Nephron (organoid): ENCODE data around the gene HIP1.
"Not testable (repeated sequence)": the region's sequence is repeated elsewhere in the genome, so short reads cannot be mapped to it uniquely, and the experiment has no call there.

ENCODE experiments used
- H3K27ac Mint-ChIP-seq, 3 experiments: 2 replicates each; pipeline ENCODE4 v1.8.0; 2020; ENCODE audit warnings: mixed read lengths in 3 of 3, mild to moderate bottlenecking in 2 of 3, moderate library complexity in 1 of 3
- H3K27me3 Mint-ChIP-seq: 2 replicates; pipeline ENCODE4 v1.8.0; 2021; ENCODE audit warnings: low read depth, mild to moderate bottlenecking, moderate library complexity, mixed read lengths
- H3K36me3 Mint-ChIP-seq: 2 replicates; pipeline ENCODE4 v1.8.0; 2020; ENCODE audit warnings: low read depth, mixed read lengths
- H3K4me1 Mint-ChIP-seq: 2 replicates; pipeline ENCODE4 v1.8.0; 2020; ENCODE audit warnings: mixed read lengths
- H3K4me3 Mint-ChIP-seq, 3 experiments: 2 replicates each; pipeline ENCODE4 v1.8.0; 2020; ENCODE audit warnings: mild to moderate bottlenecking in 3 of 3, mixed read lengths in 3 of 3, moderate library complexity in 2 of 3
- H3K9me3 Mint-ChIP-seq: 2 replicates; pipeline ENCODE4 v1.8.0; 2020; ENCODE audit warnings: mixed read lengths
- TF ChIP-seq, protein P1 (sequence below), 3 experiments: fragments of 200-600 bp; sonication (generic); IDR thresholded peaks; one replicate each; pipeline ENCODE4 v1.5.0; 2021; ENCODE audit warnings: antibody characterized with exemption in 3 of 3; ENCODE audit not compliant: unreplicated experiment in 3 of 3

Gene HIP1

DNA sequence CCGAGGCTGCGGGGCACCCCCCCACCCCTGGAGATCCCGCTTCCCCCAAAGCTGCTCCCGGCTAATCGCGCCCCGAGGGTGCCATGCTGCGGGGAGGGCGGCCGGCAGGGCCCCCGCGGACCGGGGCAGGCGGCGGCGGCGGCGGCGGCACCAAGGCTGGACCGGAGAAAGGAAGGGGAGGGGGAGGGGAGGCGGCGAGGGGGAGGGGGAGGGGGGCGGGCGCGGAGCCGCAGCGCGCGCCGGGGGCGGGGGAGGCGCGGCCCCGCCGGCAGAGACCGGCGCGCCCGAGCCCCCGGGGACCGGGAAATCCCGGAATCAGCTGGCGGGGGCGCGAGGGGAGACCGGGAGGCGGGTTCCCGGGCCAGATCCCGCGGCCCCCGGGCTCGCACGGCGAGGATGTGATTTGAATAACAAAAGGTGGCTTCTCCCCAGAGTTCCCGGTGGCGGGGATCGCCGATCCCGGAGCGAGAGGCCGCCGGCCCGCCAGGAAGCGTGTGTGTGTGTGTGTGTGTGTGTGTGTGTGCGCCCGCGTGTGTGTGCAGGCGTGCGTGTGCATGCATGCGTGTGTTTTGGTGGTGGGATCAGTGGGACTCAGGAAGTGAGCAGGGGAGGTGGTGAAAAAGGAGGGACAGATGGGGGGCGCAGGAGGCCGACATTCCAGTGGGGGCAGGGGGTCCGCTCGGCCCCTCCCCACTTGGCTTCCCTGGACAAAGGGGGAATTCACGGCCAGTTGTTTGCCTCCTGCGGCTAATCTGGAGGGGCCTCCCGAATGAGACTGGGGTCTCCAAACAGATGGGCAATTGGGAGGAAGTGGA lies 99.5 kb downstream of the HIP1 start:
- TF ChIP-seq, protein P1, sequence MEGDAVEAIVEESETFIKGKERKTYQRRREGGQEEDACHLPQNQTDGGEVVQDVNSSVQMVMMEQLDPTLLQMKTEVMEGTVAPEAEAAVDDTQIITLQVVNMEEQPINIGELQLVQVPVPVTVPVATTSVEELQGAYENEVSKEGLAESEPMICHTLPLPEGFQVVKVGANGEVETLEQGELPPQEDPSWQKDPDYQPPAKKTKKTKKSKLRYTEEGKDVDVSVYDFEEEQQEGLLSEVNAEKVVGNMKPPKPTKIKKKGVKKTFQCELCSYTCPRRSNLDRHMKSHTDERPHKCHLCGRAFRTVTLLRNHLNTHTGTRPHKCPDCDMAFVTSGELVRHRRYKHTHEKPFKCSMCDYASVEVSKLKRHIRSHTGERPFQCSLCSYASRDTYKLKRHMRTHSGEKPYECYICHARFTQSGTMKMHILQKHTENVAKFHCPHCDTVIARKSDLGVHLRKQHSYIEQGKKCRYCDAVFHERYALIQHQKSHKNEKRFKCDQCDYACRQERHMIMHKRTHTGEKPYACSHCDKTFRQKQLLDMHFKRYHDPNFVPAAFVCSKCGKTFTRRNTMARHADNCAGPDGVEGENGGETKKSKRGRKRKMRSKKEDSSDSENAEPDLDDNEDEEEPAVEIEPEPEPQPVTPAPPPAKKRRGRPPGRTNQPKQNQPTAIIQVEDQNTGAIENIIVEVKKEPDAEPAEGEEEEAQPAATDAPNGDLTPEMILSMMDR (IDR thresholded peaks at IDR 0.05; ENCODE audit: unreplicated experiment in 3 of 3) = no peak
- H3K4me3 Mint-ChIP-seq = peak overlapping the region; percentile 88 to 96 (median 90)
- no peaks in the 10 kb centered on the region for H3K27me3 Mint-ChIP-seq
- peaks cover 27% of the 10 kb centered on the region for H3K4me1 Mint-ChIP-seq
- no peaks in the 10 kb centered on the region for H3K9me3 Mint-ChIP-seq
- H3K36me3 Mint-ChIP-seq = peaks cover 1% of the 10 kb centered on the region
- peak overlapping the region; percentile 89 to 98 (median 97) for H3K27ac Mint-ChIP-seq

DNA sequence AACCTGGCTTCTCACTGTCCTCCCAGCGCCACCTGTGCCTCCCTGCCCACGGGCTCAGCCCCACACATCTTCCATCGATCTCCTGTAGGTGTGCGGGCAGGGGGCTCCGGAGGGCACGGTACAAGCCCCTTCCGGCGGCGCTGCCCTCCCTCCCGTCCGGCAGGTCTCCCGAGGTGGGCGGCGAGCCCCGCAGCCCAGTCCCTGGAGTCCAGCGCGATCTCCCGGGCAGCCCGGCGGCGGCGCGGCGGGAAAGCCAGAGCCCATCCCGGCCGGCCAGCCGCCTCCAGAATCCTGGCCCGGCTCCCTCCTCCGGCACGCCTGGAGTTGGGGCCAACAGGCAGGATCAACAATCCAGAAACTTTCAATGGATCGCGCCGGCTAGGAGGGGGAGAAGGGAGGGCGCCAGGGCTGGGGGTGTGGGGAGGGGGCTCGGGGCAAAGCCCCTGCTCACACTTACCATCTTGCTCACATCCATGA lies 100.1 kb downstream of the HIP1 start:
- Mint-ChIP-seq H3K9me3 (no peaks in the 10 kb centered on the region), H3K27me3 (no peaks in the 10 kb centered on the region), H3K36me3 (peaks cover 5% of the 10 kb centered on the region), H3K27ac (peak overlapping the region in 2 of 3 experiments; percentile 53 to 78), H3K4me3 (peak overlapping the region; percentile 83 to 86 (median 84)), H3K4me1 (peaks cover 27% of the 10 kb centered on the region)
- TF ChIP-seq, protein P1 (IDR thresholded peaks at IDR 0.05; ENCODE audit: unreplicated experiment in 3 of 3) = no peak

DNA sequence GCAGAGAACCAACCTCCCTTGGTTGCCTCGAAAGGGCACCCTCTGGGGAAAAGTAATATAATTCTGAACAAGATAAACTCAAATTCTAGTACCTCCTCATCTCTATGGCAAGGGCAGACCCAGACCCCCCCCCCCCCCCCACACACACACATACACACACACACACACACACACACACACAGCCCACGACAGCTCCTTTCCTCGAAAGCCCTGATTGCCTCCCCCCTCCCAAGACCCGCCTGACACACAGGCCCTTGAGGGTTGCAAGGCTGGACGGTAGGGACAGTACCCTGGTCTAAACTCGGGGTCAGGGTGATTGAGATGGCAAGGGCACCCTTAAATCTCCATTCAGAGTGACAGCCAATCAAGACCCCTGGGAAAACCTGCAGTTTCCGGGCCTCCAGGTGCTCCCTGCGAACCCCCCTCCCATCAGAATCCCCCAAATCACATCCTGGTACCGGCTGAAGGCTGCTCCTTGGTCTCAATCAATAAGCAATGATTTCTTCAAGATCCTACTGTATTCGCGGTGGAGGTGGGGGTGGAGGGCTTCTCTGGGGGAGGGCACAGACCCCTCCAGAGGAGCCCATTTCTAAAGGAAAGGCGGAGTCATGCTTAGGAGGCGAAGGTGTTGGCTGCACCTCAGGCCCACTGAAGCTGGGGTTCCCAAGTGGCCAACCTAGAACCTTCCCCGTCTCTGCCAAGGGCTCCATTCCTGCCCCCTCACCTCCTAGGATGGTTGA lies 100.7 kb downstream of the HIP1 start:
- Mint-ChIP-seq H3K27ac (peak overlapping the region in 2 of 3 experiments; percentile 53 to 78), H3K4me1 (peaks cover 27% of the 10 kb centered on the region), H3K4me3 (peak overlapping the region; percentile 83 to 86 (median 84)), H3K36me3 (peaks cover 9% of the 10 kb centered on the region), H3K9me3 (no peaks in the 10 kb centered on the region), H3K27me3 (no peaks in the 10 kb centered on the region)
- TF ChIP-seq, protein P1 (IDR thresholded peaks at IDR 0.05; ENCODE audit: unreplicated experiment in 3 of 3) = no peak

DNA sequence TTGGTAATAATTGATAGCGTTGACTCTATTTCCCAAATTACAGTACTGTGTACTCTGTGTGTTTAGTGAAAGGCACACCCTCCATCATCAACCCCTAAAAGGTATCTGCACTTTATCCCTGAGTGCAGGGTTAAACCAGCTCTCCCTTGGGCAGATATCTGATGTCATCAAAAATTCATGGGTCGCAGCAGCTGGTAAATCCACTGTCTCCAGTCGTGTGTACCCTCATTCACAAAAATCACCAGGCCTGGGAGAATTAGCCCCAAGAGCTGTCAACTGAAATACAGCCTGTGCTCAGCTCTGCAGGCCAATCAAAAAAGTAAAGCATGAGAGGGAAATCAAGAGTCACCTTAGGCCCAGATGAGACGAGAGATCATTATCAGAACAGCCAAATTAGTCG lies 103.7 kb downstream of the HIP1 start:
- Mint-ChIP-seq H3K27me3 (no peaks in the 10 kb centered on the region), H3K36me3 (peaks cover 33% of the 10 kb centered on the region), H3K4me3 (peak overlapping the region in 1 of 3 experiments; percentile 52), H3K27ac (no peak overlapping the region), H3K4me1 (peaks cover 25% of the 10 kb centered on the region), H3K9me3 (no peaks in the 10 kb centered on the region)
- TF ChIP-seq, protein P1 (IDR thresholded peaks at IDR 0.05; ENCODE audit: unreplicated experiment in 3 of 3) = no peak

DNA sequence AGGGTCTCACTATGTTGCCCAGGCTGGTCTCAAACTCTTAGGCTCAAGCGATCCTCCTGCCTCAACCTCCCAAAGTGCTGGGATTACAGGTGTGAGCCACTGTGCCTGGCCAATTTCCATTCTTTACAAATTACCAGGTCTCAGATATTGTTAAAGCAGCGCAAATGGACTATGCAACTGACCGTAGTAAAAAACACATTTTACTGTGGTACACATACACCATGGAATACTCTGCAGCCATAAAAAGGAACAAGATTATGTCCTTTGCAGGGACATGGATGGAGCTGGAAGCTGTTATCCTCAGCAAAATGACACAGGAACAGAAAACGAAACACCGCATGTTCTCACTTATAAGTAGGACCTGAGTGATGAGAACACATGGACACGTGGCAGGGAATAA lies 106.2 kb downstream of the HIP1 start:
- not testable (repeated sequence) for H3K27ac Mint-ChIP-seq, H3K27me3 Mint-ChIP-seq, H3K4me3 Mint-ChIP-seq
- peaks cover 13% of the 10 kb centered on the region for H3K9me3 Mint-ChIP-seq
- peaks cover 52% of the 10 kb centered on the region for H3K36me3 Mint-ChIP-seq
- H3K4me1 Mint-ChIP-seq = peaks cover 13% of the 10 kb centered on the region

DNA sequence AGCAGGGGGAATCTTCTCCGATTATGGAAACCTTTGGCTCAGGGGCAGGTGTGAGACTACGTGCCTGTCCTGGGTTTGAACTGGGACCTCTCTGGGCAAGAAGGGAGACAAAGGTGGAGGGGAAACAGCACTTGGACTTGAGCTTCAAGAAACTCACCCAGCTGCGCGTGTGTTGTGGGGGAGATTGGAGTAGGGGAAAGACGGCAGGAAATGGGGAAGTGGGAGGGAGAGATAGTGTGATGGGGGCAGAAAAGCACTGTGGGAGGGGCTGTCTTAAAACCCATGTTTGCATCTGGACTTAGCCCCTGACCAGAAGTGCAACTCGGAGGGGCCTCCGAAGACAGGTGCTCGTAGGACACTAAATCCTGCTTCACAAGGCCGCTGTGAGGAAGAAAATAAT lies 107.0 kb downstream of the HIP1 start:
- H3K9me3 Mint-ChIP-seq = peaks cover 15% of the 10 kb centered on the region
- TF ChIP-seq, protein P1 (IDR thresholded peaks at IDR 0.05; ENCODE audit: unreplicated experiment in 3 of 3) = no peak
- no peaks in the 10 kb centered on the region for H3K27me3 Mint-ChIP-seq
- H3K27ac Mint-ChIP-seq = peak overlapping the region in 1 of 3 experiments; percentile 57
- no peak overlapping the region for H3K4me3 Mint-ChIP-seq
- peaks cover 5% of the 10 kb centered on the region for H3K4me1 Mint-ChIP-seq
- peaks cover 61% of the 10 kb centered on the region for H3K36me3 Mint-ChIP-seq
